GM21737 (cell line): ENCODE measurements around the gene AIRE.
A peak's percentile ranks its signal among the peaks of the same experiment; 100 is the strongest.
"Not testable (repeated sequence)": the region's sequence is repeated elsewhere in the genome, so short reads cannot be mapped to it uniquely, and the experiment has no call there.

Experiments
- ATAC-seq: cut with Tn5 transposase; IDR thresholded peaks from one replicate; pipeline ENCODE4 v1.9.1; 2021; ENCODE audit warnings: mild to moderate bottlenecking, moderate library complexity; ENCODE audit not compliant: unreplicated experiment

Gene AIRE

DNA sequence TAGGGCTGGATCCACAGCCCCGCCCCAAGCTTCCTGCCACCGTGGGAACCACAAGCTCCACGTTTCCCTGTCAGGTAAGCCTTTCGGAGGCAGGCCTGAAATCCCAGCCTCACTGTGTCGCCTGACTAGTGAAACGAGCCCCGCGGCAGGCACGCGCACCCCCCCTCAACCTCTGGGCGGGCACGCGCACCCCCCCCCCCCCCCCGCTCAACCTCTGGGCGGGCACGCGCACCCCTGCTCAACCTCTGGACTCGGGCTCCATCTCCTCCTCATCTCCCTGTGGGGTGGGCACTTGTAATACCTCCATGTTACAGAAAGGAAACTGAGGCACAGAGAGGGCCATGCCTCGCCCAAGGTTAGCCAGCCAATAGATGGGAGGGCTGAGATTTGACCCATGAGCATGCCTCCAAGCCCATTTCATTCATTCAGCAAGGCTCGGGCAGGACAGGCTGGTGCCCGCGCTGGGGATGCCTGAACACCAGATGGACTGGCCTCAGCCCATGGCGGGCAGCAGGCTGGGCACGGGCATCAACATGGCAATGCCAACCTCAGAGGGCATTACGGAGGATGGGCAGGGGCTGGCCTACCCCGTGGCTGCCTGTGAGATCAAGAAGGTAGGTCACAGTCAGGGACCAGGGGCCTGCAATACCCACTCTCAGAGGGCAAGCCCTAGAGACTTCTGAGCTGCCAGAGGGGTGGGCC is 48.8 kb downstream of the AIRE start:
- ATAC-seq: no peak

DNA sequence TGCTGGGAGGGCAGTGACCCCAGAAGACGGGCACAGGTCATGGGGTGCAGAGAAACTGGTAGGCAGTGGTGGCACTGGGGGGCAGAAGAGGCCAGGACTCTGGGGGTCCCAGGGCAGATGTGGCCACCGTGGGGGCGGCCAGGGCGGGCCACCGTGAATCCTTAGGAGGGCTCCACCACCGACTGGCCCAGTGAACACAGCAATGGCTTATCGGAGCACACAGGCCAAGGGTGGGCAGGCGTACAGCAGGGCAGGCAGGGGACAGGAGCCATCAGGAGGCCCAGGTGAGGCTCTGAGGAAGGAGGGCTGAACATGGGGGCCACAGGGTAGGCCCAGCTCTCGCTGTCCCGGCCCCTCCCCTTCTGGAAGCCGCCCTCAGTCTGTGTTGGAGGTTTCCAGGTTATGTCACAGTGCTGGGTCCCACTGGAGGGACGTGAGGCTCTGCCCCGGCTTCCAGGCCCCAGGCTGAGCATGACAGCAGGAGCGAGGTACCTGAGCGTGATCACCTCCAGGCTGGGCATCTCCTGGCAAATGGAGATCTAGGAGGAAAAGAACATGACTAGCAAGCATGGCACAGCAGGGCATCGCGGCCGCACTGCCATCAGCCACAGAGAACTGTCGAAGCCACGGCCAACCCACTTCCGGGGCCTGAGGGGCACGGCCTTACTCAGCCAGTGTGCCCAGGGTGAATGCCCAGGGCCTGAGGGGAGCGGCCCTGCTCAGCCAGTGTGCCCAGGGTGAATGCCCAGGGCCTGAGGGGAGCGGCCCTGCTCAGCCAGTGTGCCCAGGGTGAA is 49.8 kb downstream of the AIRE start:
- no peak for ATAC-seq

DNA sequence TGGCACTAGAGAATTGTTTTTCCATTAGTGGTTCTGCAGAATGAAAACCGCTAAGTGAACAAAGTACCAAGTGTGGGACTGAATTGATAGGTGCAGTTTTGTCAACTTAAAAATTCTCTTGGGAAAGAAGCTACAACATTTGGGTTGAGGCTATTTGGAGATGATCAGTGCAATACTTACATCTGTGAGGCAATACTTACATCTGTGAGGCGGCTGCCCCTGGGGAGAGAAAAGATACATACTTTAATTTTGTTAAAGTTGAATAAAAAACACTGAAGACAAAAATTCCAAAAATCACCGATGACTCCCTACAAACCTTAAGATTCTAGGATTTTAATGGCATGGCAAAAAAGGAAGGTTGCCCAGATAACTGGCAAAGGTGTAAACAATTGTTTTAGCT is 51.8 kb downstream of the AIRE start:
- no peak for ATAC-seq

GRCh38 chr21:44337941-44338895 is 52.5 kb downstream of the AIRE start:
- ATAC-seq: no peak

- ATAC-seq: peak; percentile 77
Observed at GRCh38 chr21:44338971-44339910, 53.6 kb downstream of the AIRE start, which contains the start of gene CFAP410. CFAP410 (minus strand) TSS chr21:44339390; CDS start chr21:44339194, 196 bp downstream.

- ATAC-seq: not testable (repeated sequence)
Observed at GRCh38 chr21:44341726-44342458, 56.2 kb downstream of the AIRE start.

- ATAC-seq: not testable (repeated sequence)
Observed at GRCh38 chr21:44342981-44343380, 57.3 kb downstream of the AIRE start.

DNA sequence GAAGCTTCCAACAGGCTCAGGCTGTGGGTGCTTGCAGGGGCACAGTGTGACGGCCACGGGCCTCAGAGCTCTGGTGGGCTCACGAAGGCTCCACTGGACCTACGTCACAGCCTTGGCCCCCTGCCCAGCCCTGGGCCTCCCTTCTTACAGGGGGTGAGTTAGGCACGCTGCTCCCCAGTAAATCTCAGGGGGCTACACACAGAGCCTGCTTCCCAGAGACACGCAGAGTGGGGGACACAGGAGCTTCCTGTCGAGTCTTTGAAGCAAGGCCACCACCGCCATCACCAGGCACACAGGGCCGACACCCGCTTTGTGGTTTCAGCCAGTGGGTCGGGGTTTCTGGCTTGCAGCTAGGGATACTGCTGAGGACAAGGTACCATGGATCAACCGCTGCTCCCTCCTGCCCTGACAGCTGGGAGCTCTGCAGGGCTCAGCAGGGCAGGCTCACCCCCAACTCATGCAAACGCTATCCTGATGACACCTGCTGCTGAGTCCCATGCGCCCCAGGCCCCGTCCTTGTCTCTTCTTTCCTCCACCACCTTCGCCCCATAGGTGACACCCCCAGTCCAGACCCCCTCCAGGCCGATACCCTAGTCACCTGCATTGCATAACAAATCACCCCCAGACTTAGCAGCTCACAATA is 59.0 kb downstream of the AIRE start:
- no peak for ATAC-seq

DNA sequence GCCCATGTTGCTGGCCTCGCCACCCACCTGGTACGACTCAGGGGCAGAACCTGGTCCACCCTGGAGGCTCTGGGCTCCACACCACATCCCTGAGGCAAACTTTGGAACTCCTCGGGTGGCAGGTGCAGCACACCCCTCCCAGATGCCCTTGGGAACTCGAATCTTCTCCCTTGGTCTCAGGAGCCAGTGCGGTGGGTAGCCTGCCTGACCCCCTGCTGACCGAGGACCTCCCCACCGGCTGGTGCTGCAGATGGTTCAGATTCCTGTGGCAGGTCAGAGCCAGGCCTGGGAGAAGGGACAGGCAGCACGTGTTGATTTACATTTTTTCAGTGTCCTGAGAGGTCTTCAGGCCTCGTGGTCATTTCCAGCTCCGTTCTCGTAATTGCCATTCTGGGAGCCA is 59.8 kb downstream of the AIRE start:
- ATAC-seq: no peak

GRCh38 chr21:44347911-44348451 is 62.3 kb downstream of the AIRE start:
- ATAC-seq: no peak
